ENCODE measurements around the gene OPCML.

DNA sequence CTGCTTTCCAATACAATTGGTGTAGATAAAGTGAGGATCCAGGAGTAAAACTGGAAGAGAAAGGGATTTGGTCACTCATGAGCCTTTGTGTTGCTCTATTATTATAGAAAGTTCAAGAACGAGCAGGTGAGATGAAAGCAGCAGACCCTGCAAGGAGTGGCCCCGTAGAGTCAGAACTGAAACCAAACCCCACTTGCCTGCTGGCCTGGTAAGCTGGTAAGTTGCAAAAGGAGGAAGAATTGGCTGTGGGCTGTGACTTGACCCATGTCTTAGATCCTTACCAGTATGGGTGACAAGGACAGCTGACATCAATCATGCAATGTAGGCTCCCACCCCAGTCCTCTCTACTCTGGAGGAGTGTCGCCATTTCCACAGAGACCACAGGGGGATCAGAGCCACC lies 201.3 kb downstream of the OPCML start:
- TF ChIP-seq CTCF (IDR thresholded peaks at IDR 0.05), result no peak
- no peak for TF ChIP-seq POLR2A (IDR thresholded peaks at IDR 0.05)
